ENCODE results near the gene PPP1R7. TPM values are rescaled to one million over a fixed set of nuclear protein-coding genes. Genes with fewer than 3 reads are reported as not detected.

The PPP1R7 gene
- total RNA-seq, 2 donors from 2014 or later, result 48.5 to 52.7 TPM

DNA sequence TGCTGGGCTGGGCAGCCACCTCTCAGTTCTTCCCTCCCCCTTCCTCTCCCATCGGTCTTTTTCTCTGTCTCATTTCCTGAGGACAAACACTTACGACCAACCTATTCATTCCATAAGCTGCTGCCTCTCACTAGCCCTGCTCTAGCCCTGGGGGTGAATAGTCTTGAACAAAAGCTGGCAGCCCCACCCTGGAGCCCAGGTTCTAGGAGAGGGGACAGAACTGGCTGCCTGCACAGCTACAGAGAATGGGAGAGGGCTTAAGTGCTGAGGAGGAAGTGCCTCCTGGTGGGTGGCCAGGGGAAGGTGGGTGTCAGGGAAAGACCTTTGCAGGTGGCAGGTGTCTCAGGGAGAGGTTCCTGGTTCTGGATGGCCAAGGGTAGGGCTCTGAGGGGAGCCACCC is 61.0 kb downstream of the PPP1R7 start:
- Histone ChIP-seq H3K4me3 (ENCODE audit: low read length) (no peak overlapping the region), H3K27ac (ENCODE audit: low read depth, low read length) (no peak overlapping the region), H3K36me3 (ENCODE audit: control insufficient read depth, insufficient read depth, low read length) (no peaks in the 10 kb centered on the region), H3K9ac (ENCODE audit: extremely low read depth, low read length, poor library complexity, severe bottlenecking) (no peak overlapping the region), H3K9me3 (ENCODE audit: control insufficient read depth, low read length) (no peaks in the 10 kb centered on the region), H3K4me1 (ENCODE audit: control insufficient read depth, insufficient read depth, low read length) (no peaks in the 10 kb centered on the region), H3K27me3 (ENCODE audit: control insufficient read depth, insufficient read depth, low read length, poor library complexity, severe bottlenecking) (no peaks in the 10 kb centered on the region)
- DNase-seq, result peak; percentile 62
- H3K27ac Mint-ChIP-seq, result no peak overlapping the region
- H3K36me3 Mint-ChIP-seq (ENCODE audit: low read depth), result no peaks in the 10 kb centered on the region
- peaks cover 4% of the 10 kb centered on the region for H3K4me1 Mint-ChIP-seq
- TF ChIP-seq, protein P1, sequence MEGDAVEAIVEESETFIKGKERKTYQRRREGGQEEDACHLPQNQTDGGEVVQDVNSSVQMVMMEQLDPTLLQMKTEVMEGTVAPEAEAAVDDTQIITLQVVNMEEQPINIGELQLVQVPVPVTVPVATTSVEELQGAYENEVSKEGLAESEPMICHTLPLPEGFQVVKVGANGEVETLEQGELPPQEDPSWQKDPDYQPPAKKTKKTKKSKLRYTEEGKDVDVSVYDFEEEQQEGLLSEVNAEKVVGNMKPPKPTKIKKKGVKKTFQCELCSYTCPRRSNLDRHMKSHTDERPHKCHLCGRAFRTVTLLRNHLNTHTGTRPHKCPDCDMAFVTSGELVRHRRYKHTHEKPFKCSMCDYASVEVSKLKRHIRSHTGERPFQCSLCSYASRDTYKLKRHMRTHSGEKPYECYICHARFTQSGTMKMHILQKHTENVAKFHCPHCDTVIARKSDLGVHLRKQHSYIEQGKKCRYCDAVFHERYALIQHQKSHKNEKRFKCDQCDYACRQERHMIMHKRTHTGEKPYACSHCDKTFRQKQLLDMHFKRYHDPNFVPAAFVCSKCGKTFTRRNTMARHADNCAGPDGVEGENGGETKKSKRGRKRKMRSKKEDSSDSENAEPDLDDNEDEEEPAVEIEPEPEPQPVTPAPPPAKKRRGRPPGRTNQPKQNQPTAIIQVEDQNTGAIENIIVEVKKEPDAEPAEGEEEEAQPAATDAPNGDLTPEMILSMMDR (conservative IDR thresholded peaks at IDR 0.05), result peak; percentile 57
- no peak overlapping the region for H3K4me3 Mint-ChIP-seq
- WGBS, 2 experiments (ENCODE audit: insufficient coverage in 1 of 2, insufficient read length in 1 of 2), result 59% methylated on average over 2 of the region's 2 CpGs; no CpG with 5 or more reads in 1 of the 2 experiments
- H3K27me3 Mint-ChIP-seq (ENCODE audit: insufficient read depth), result peaks cover 6% of the 10 kb centered on the region
- H3K9me3 Mint-ChIP-seq, result no peaks in the 10 kb centered on the region

DNA sequence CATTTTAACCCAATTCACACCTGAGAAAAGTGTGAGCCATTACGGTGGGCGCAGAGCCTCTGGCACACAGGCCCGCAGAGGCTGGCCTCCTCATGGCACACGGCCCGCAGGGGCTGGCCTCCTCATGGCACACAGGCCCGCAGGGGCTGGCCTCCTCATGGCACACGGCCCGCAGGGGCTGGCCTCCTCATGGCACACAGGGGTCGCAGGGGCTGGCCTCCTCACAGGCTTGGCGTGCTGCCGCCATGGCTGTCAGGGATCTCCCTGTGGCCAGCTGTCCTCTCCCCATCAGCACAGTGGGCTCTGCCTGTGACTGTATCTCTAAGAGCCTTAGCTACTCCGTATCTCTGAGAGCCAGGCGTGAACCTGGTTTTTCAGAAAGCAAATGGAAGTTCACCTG is 62.8 kb downstream of the PPP1R7 start:
- no peaks in the 10 kb centered on the region for H3K4me1 ChIP-seq (ENCODE audit: control insufficient read depth, insufficient read depth, low read length)
- H3K9ac ChIP-seq (ENCODE audit: extremely low read depth, low read length, poor library complexity, severe bottlenecking), result no peak overlapping the region
- TF ChIP-seq, protein P1 (conservative IDR thresholded peaks at IDR 0.05), result no peak
- no peaks in the 10 kb centered on the region for H3K36me3 ChIP-seq (ENCODE audit: control insufficient read depth, insufficient read depth, low read length)
- Mint-ChIP-seq H3K27ac (no peak overlapping the region), H3K36me3 (ENCODE audit: low read depth) (no peaks in the 10 kb centered on the region), H3K9me3 (no peaks in the 10 kb centered on the region), H3K27me3 (ENCODE audit: insufficient read depth) (peaks cover 6% of the 10 kb centered on the region), H3K4me3 (no peak overlapping the region), H3K4me1 (peaks cover 6% of the 10 kb centered on the region)
- no peak overlapping the region for H3K4me3 ChIP-seq (ENCODE audit: low read length)
- H3K9me3 ChIP-seq (ENCODE audit: control insufficient read depth, low read length), result no peaks in the 10 kb centered on the region
- DNase-seq, result no peak
- no peak overlapping the region for H3K27ac ChIP-seq (ENCODE audit: low read depth, low read length)
- H3K27me3 ChIP-seq (ENCODE audit: control insufficient read depth, insufficient read depth, low read length, poor library complexity, severe bottlenecking), result no peaks in the 10 kb centered on the region
- 92 to 94% methylated on average over 13 of the region's 13 CpGs for WGBS, 2 experiments (ENCODE audit: insufficient coverage in 1 of 2, insufficient read length in 1 of 2)

DNA sequence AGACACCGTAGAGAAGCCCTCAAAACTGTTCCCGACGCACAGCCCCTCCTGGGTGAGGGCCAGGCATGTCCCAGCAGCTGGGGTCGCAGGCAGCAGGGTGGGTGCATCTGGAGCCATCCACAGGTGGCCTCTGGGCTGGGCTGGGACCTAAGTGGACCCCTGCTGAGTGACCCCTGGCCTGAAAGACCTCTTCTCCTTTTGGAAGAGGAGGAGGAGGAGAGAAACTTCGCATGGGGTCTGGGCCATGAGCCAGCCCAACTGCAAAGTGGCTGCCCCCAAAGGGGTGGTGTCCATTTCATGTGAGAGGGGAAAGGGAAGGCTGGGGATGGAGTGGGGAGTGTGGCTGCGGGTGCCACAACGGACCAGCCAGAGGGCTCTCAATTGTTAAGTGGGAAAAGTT is 63.3 kb downstream of the PPP1R7 start:
- no peaks in the 10 kb centered on the region for H3K9me3 ChIP-seq (ENCODE audit: control insufficient read depth, low read length)
- H3K4me3 ChIP-seq (ENCODE audit: low read length), result no peak overlapping the region
- H3K4me3 Mint-ChIP-seq, result no peak overlapping the region
- H3K27ac ChIP-seq (ENCODE audit: low read depth, low read length), result no peak overlapping the region
- H3K9me3 Mint-ChIP-seq, result no peaks in the 10 kb centered on the region
- DNase-seq, result no peak
- H3K36me3 ChIP-seq (ENCODE audit: control insufficient read depth, insufficient read depth, low read length), result no peaks in the 10 kb centered on the region
- TF ChIP-seq, protein P1 (conservative IDR thresholded peaks at IDR 0.05), result no peak
- no peak overlapping the region for H3K27ac Mint-ChIP-seq
- H3K9ac ChIP-seq (ENCODE audit: extremely low read depth, low read length, poor library complexity, severe bottlenecking), result no peak overlapping the region
- WGBS, 2 experiments (ENCODE audit: insufficient coverage in 1 of 2, insufficient read length in 1 of 2), result 81 to 90% methylated on average over 4 to 7 of the region's 7 CpGs
- no peaks in the 10 kb centered on the region for H3K27me3 ChIP-seq (ENCODE audit: control insufficient read depth, insufficient read depth, low read length, poor library complexity, severe bottlenecking)
- H3K4me1 ChIP-seq (ENCODE audit: control insufficient read depth, insufficient read depth, low read length), result no peaks in the 10 kb centered on the region
- H3K4me1 Mint-ChIP-seq, result peaks cover 7% of the 10 kb centered on the region
- peaks cover 6% of the 10 kb centered on the region for H3K27me3 Mint-ChIP-seq (ENCODE audit: insufficient read depth)
- no peaks in the 10 kb centered on the region for H3K36me3 Mint-ChIP-seq (ENCODE audit: low read depth)

Measured in endodermal cell (in vitro differentiated cells).